HepG2 (cell line): ENCODE data around the gene CAV3.

Source experiments
- ARNT ChIP-seq: fragments of 450-650 bp; IDR thresholded peaks from 2 replicates; pipeline ENCODE4 v1.6.1; 2017
- EP300 ChIP-seq, 3 experiments: sonication (generic) in 1 of 3; formaldehyde crosslinking in 1 of 3; IDR thresholded peaks; 2 replicates each; pipeline versions ENCODE4 v1.5.1 to v1.6.1; 2011 to 2020; ENCODE audit warnings: low read depth in 2 of 3, low read length in 2 of 3, borderline replicate concordance in 1 of 3, improper control_type of control experiment in 1 of 3, mild to moderate bottlenecking in 1 of 3, missing genetic modification reagents in 1 of 3, moderate library complexity in 1 of 3
- JUN ChIP-seq: sonication (generic); formaldehyde crosslinking; IDR thresholded peaks from 2 replicates; pipeline ENCODE4 v1.4.0; 2020; ENCODE audit warnings: mild to moderate bottlenecking, missing genetic modification reagents
- NFE2 ChIP-seq: sonication (generic); formaldehyde crosslinking; IDR thresholded peaks from 2 replicates; pipeline ENCODE4 v1.4.0; 2020; ENCODE audit warnings: missing genetic modification reagents
- RELA ChIP-seq: sonication (generic); formaldehyde crosslinking; IDR thresholded peaks from 2 replicates; pipeline ENCODE4 v1.4.0; 2020; ENCODE audit warnings: missing genetic modification reagents
- TBP ChIP-seq: sonication (generic); formaldehyde crosslinking; IDR thresholded peaks from 2 replicates; pipeline ENCODE4 v1.5.0; 2020; ENCODE audit warnings: missing genetic modification reagents
- ZNF274 ChIP-seq: sonication (generic); formaldehyde crosslinking; IDR thresholded peaks from 2 replicates; pipeline ENCODE4 v1.5.1; 2020; ENCODE audit warnings: mild to moderate bottlenecking, missing genetic modification reagents
- ZNF75D ChIP-seq: sonication (generic); formaldehyde crosslinking; IDR thresholded peaks from 2 replicates; pipeline ENCODE4 v1.8.1; 2023; ENCODE audit warnings: missing genetic modification reagents, mild to moderate bottlenecking, borderline replicate concordance
- TF ChIP-seq, protein P1 (sequence below): sonication (generic); formaldehyde crosslinking; IDR thresholded peaks from 2 replicates; pipeline ENCODE4 v1.4.0; 2020; ENCODE audit warnings: low read depth, missing genetic modification reagents
- TF ChIP-seq, protein P2 (sequence below): sonication (generic); formaldehyde crosslinking; IDR thresholded peaks from 2 replicates; pipeline ENCODE4 v1.8.0; 2022; ENCODE audit warnings: mild to moderate bottlenecking, missing genetic modification reagents, moderate library complexity
- TF ChIP-seq, protein P3 (sequence below): sonication (generic); formaldehyde crosslinking; IDR thresholded peaks from 2 replicates; pipeline ENCODE4 v1.5.0; 2020; ENCODE audit warnings: mild to moderate bottlenecking, missing genetic modification reagents, moderate library complexity
- TF ChIP-seq, protein P4 (sequence below): sonication (generic); formaldehyde crosslinking; IDR thresholded peaks from 2 replicates; pipeline ENCODE4 v1.5.0; 2020; ENCODE audit warnings: missing genetic modification reagents, mild to moderate bottlenecking, borderline replicate concordance
- TF ChIP-seq, protein P5 (sequence below): sonication (generic); formaldehyde crosslinking; IDR thresholded peaks from 2 replicates; pipeline ENCODE4 v1.4.0; 2020; ENCODE audit warnings: missing genetic modification reagents

DNA sequence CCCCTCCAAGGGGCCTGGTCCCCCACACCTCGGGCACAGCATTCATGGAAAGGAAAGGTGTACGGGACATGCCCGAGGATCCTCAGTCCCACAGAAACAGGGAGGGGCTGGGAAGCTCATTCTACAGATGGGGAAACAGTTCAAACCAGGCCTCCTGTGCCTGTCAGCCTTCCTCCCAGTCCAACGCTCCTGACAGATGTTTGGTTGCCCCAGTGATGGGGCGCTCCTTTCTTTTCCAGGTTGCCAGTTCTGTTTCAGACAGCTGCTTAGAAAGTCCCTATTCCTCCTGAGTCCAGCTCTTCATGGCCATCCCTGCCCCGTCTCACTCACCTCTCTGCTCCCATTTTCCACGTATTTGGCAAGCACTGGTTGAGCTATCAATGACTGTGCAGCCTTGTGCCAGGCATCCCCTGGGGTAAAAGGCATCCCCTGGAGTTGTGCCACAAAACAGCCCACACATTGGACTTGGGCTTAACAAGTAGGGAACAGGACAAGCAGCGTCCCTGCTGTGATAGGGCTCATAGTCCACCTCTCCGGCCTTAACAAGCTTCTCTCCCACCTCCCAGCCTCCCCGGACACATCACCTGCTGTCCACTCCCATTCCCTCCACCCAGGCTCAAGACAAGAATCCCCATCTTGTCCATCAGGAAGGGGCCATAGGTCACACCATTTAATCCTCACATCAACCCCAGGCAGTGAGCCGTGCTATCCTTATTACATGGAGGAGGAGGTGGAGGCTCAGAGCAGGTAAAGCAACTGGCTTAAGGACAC, 29.2 kb downstream of the CAV3 start:
- TF ChIP-seq, protein P1, sequence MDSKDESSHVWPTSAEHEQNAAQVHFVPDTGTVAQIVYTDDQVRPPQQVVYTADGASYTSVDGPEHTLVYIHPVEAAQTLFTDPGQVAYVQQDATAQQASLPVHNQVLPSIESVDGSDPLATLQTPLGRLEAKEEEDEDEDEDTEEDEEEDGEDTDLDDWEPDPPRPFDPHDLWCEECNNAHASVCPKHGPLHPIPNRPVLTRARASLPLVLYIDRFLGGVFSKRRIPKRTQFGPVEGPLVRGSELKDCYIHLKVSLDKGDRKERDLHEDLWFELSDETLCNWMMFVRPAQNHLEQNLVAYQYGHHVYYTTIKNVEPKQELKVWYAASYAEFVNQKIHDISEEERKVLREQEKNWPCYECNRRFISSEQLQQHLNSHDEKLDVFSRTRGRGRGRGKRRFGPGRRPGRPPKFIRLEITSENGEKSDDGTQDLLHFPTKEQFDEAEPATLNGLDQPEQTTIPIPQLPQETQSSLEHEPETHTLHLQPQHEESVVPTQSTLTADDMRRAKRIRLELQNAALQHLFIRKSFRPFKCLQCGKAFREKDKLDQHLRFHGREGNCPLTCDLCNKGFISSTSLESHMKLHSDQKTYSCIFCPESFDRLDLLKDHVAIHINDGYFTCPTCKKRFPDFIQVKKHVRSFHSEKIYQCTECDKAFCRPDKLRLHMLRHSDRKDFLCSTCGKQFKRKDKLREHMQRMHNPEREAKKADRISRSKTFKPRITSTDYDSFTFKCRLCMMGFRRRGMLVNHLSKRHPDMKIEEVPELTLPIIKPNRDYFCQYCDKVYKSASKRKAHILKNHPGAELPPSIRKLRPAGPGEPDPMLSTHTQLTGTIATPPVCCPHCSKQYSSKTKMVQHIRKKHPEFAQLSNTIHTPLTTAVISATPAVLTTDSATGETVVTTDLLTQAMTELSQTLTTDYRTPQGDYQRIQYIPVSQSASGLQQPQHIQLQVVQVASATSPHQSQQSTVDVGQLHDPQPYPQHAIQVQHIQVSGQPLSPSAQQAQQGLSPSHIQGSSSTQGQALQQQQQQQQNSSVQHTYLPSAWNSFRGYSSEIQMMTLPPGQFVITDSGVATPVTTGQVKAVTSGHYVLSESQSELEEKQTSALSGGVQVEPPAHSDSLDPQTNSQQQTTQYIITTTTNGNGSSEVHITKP (CRISPR knock-in tag) = no peak
- TF ChIP-seq ARNT = no peak
- no peak for TF ChIP-seq JUN (CRISPR knock-in tag)
- TF ChIP-seq, protein P2, sequence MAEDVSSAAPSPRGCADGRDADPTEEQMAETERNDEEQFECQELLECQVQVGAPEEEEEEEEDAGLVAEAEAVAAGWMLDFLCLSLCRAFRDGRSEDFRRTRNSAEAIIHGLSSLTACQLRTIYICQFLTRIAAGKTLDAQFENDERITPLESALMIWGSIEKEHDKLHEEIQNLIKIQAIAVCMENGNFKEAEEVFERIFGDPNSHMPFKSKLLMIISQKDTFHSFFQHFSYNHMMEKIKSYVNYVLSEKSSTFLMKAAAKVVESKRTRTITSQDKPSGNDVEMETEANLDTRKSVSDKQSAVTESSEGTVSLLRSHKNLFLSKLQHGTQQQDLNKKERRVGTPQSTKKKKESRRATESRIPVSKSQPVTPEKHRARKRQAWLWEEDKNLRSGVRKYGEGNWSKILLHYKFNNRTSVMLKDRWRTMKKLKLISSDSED (CRISPR knock-in tag) = no peak
- TF ChIP-seq ZNF75D = no peak
- TF ChIP-seq, protein P3, sequence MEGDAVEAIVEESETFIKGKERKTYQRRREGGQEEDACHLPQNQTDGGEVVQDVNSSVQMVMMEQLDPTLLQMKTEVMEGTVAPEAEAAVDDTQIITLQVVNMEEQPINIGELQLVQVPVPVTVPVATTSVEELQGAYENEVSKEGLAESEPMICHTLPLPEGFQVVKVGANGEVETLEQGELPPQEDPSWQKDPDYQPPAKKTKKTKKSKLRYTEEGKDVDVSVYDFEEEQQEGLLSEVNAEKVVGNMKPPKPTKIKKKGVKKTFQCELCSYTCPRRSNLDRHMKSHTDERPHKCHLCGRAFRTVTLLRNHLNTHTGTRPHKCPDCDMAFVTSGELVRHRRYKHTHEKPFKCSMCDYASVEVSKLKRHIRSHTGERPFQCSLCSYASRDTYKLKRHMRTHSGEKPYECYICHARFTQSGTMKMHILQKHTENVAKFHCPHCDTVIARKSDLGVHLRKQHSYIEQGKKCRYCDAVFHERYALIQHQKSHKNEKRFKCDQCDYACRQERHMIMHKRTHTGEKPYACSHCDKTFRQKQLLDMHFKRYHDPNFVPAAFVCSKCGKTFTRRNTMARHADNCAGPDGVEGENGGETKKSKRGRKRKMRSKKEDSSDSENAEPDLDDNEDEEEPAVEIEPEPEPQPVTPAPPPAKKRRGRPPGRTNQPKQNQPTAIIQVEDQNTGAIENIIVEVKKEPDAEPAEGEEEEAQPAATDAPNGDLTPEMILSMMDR = no peak
- TF ChIP-seq, protein P4, sequence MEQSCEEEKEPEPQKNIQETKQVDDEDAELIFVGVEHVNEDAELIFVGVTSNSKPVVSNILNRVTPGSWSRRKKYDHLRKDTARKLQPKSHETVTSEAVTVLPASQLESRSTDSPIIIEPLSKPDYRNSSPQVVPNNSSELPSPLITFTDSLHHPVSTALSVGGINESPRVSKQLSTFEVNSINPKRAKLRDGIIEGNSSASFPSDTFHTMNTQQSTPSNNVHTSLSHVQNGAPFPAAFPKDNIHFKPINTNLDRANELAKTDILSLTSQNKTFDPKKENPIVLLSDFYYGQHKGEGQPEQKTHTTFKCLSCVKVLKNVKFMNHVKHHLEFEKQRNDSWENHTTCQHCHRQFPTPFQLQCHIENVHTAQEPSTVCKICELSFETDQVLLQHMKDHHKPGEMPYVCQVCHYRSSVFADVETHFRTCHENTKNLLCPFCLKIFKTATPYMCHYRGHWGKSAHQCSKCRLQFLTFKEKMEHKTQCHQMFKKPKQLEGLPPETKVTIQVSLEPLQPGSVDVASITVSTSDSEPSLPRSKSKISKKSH (CRISPR knock-in tag) = no peak
- TF ChIP-seq NFE2 (CRISPR knock-in tag) = no peak
- TF ChIP-seq, protein P5, sequence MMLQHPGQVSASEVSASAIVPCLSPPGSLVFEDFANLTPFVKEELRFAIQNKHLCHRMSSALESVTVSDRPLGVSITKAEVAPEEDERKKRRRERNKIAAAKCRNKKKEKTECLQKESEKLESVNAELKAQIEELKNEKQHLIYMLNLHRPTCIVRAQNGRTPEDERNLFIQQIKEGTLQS (CRISPR knock-in tag) = no peak
- TF ChIP-seq EP300 (IDR thresholded peaks at IDR 0.05; ENCODE audit: low read depth in 2 of 2, low read length in 2 of 2) = no peak
- TF ChIP-seq EP300 (CRISPR knock-in tag; IDR thresholded peaks at IDR 0.05; ENCODE audit: borderline replicate concordance) = no peak
- TF ChIP-seq RELA (CRISPR knock-in tag) = no peak
- no peak for TF ChIP-seq ZNF274 (CRISPR knock-in tag)
- TF ChIP-seq TBP (CRISPR knock-in tag) = no peak
